PC-3 (cell line): Measurements from ENCODE around the gene KCNV2. TPM values are rescaled to one million over a fixed set of nuclear protein-coding genes. Genes with fewer than 3 reads are reported as not detected.

Experiments used
- ATAC-seq: fragments of 200-7000 bp; cut with Tn5 transposase; 2 replicates; pipeline ENCODE4 v1.9.1; 2020; ENCODE audit warnings: mild to moderate bottlenecking, moderate library complexity
- BruUV-seq: library from RNA; stranded (reverse); fragments of 400-500 nt; replicated peaks from 2 replicates; lab custom pipeline; 2021; lab: Mats Ljungman, UMichigan
- CTCF ChIA-PET: fragments of 300-600 bp; sonication (Branson Sonifier 250); formaldehyde crosslinking; loops from one replicate; lab custom pipeline; 2022; ENCODE audit warnings: antibody characterized with exemption; lab: Charles Lee
- POLR2A ChIA-PET: fragments of 300-600 bp; sonication (Branson Sonifier 250); formaldehyde crosslinking; loops from one replicate; lab custom pipeline; 2022; ENCODE audit warnings: antibody characterized with exemption; ENCODE audit not compliant: unreplicated experiment; lab: Charles Lee
- DNase-seq: peaks from one replicate; pipeline ENCODE4 v3.0.0-alpha.2; 2015
- H2AFZ ChIP-seq: fragments of 300-600 bp; sonication (generic); 2 replicates; pipeline ENCODE4 v1.6.0; 2016; ENCODE audit warnings: antibody characterized with exemption, low read length
- H3F3A ChIP-seq: fragments of 300-600 bp; sonication (generic); one replicate; pipeline ENCODE4 v1.6.0; 2017; ENCODE audit warnings: antibody characterized with exemption, low read length, control low read depth, mild to moderate bottlenecking; ENCODE audit not compliant: unreplicated experiment
- H3K27ac ChIP-seq: fragments of 300-600 bp; sonication (generic); 2 replicates; pipeline ENCODE4 v1.5.1; 2016; ENCODE audit warnings: mild to moderate bottlenecking, low read length
- H3K27me3 ChIP-seq: fragments of 300-600 bp; sonication (generic); 2 replicates; pipeline ENCODE4 v1.6.1; 2016; ENCODE audit warnings: low read length, mixed read lengths
- H3K36me3 ChIP-seq: fragments of 300-600 bp; sonication (generic); 2 replicates; pipeline ENCODE4 v1.6.1; 2016; ENCODE audit warnings: low read depth, mixed run types, low read length, mixed read lengths
- H3K4me1 ChIP-seq: fragments of 300-600 bp; sonication (generic); 2 replicates; pipeline ENCODE4 v1.5.1; 2016; ENCODE audit warnings: low read length; ENCODE audit not compliant: insufficient read depth
- H3K4me2 ChIP-seq: fragments of 300-600 bp; sonication (generic); 2 replicates; pipeline ENCODE4 v1.6.0; 2016; ENCODE audit warnings: low read length
- H3K4me3 ChIP-seq: fragments of 300-600 bp; sonication (generic); 2 replicates; pipeline ENCODE4 v1.5.1; 2016; ENCODE audit warnings: mild to moderate bottlenecking, low read length, mixed read lengths
- H3K79me2 ChIP-seq: fragments of 300-600 bp; sonication (generic); 2 replicates; pipeline ENCODE4 v1.6.1; 2017; ENCODE audit warnings: low read length, mixed read lengths
- H3K9ac ChIP-seq: fragments of 300-600 bp; sonication (generic); 2 replicates; pipeline ENCODE4 v1.6.0; 2016; ENCODE audit warnings: mild to moderate bottlenecking, low read length
- H3K9me2 ChIP-seq: fragments of 300-600 bp; sonication (generic); replicated peaks from 2 replicates; pipeline ENCODE4 v1.6.1; 2016; ENCODE audit warnings: mixed run types, low read length, mixed read lengths
- H3K9me3 ChIP-seq: fragments of 300-600 bp; sonication (generic); 2 replicates; pipeline ENCODE4 v1.6.1; 2016; ENCODE audit warnings: low read length, mixed read lengths
- H4K20me1 ChIP-seq: fragments of 300-600 bp; sonication (generic); 2 replicates; pipeline ENCODE4 v1.6.1; 2016; ENCODE audit warnings: low read length, mixed read lengths
- CTCF ChIP-seq: fragments of 300-600 bp; sonication (generic); conservative IDR thresholded peaks from 2 replicates; pipeline ENCODE4 v1.5.1; 2017; ENCODE audit warnings: antibody characterized with exemption, low read depth, mild to moderate bottlenecking, low read length
- EZH2 ChIP-seq: fragments of 300-600 bp; sonication (generic); IDR thresholded peaks from one replicate; pipeline ENCODE4 v1.6.1; 2017; ENCODE audit warnings: antibody characterized with exemption, mild to moderate bottlenecking, low read length; ENCODE audit not compliant: unreplicated experiment
- EZH2phosphoT487 ChIP-seq: fragments of 300-600 bp; sonication (generic); IDR thresholded peaks from 2 replicates; pipeline ENCODE4 v1.6.1; 2018; ENCODE audit warnings: mild to moderate bottlenecking, antibody characterized with exemption, low read length, borderline replicate concordance
- intact Hi-C: fragments of 100-400 bp; cut with micrococcal nuclease; formaldehyde crosslinking; loops from 2 replicates; pipeline ENCODE4 v1.9.0; 2023
- total RNA-seq: library from RNA; depleted of rRNA; stranded (reverse); fragments of >200 nt; gene quantifications from 2 replicates; pipeline ENCODE4 v1.2.3, GENCODE V29; 2014

KCNV2 gene
- total RNA-seq, 1 experiment from 2014 or later = not detected

DNA sequence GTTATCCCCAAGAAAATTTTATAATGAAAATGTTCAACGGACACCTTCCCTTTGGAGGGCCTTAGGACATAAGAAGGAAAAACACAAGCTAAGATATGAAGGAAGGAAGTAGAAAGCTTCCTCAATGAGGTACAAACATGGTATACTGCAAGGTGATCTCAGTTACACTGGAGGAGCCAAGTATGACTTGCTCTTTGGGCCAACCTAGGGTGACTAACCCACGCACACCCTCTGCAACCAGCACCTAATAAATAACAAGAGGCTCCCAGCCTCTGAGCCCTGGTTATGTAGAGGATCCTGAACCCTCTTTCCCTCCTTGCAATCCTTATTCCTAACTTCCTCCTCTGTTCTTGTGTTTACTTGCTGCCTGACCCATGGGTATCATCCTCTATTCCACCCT is 38.3 kb upstream of the KCNV2 start:
- ATAC-seq = no peak
- Histone ChIP-seq H2AFZ (no peak overlapping the region), H3K9me3 (no peaks in the 10 kb centered on the region), H3K36me3 (no peaks in the 10 kb centered on the region), H3K27me3 (no peaks in the 10 kb centered on the region), H3K27ac (no peak overlapping the region), H3K9ac (no peak overlapping the region), H3K4me1 (no peaks in the 10 kb centered on the region; the same call in 1 of the 2 replicates), H3K9me2 (no peaks in the 10 kb centered on the region), H3F3A (no peaks in the 10 kb centered on the region), H3K79me2 (no peaks in the 10 kb centered on the region), H3K4me3 (no peak overlapping the region), H4K20me1 (no peaks in the 10 kb centered on the region), H3K4me2 (no peak overlapping the region)
- no TSS peak for BruUV-seq
- ChIA-PET POLR2A (no interaction called here), CTCF (no interaction called here)
- TF ChIP-seq CTCF (no peak), EZH2phosphoT487 (no peak), EZH2 (no peak)
- intact Hi-C loops = no loop called here
- DNase-seq = no peak

DNA sequence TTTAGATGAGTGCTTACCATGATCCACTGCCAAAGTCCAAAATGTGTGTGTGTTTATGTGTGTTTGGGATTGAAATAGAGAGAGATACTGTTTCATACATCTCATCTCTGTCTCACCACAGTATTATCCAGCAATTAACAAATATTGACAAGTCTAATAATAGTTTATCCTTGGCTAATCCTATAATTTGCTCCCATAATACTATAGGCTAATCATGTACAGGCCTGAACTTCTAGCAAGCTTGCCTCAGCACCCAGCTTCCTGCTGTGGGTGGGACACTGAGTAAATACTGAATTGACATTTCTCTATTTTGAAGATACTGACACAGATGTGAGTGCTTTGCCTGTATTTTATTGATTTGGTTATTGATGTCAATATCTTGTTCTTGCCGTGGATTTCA is 35.3 kb upstream of the KCNV2 start:
- no peak for ATAC-seq
- POLR2A ChIA-PET = no interaction called here

More for the DNA sequence above, 35.3 kb upstream of the KCNV2 start:
- no peaks in the 10 kb centered on the region for H3K9me3 ChIP-seq
- H3K4me2 ChIP-seq = no peak overlapping the region
- no peaks in the 10 kb centered on the region for H4K20me1 ChIP-seq
- H3K9me2 ChIP-seq = no peaks in the 10 kb centered on the region
- no peak for DNase-seq
- no peak overlapping the region for H3K27ac ChIP-seq
- no TSS peak for BruUV-seq
- intact Hi-C loops = no loop called here
- H2AFZ ChIP-seq = no peak overlapping the region
- TF ChIP-seq EZH2 (no peak), EZH2phosphoT487 (no peak), CTCF (no peak)
- no peaks in the 10 kb centered on the region for H3K27me3 ChIP-seq
- no peaks in the 10 kb centered on the region for H3K36me3 ChIP-seq
- no peak overlapping the region for H3K9ac ChIP-seq
- CTCF ChIA-PET = no interaction called here
- no peaks in the 10 kb centered on the region; the same call in 1 of the 2 replicates for H3K4me1 ChIP-seq
- H3K79me2 ChIP-seq = no peaks in the 10 kb centered on the region
- H3F3A ChIP-seq = no peaks in the 10 kb centered on the region
- H3K4me3 ChIP-seq = no peak overlapping the region
